K562 (cell line): ENCODE results near the gene SPTBN4. TPM values are rescaled to one million over a fixed set of nuclear protein-coding genes. Genes with fewer than 3 reads are reported as not detected.

ENCODE experiments used
- CC2D1A ChIP-seq: fragments of 450-650 bp; IDR thresholded peaks from 2 replicates; pipeline ENCODE4 v1.6.1; 2017; ENCODE audit warnings: mild to moderate bottlenecking
- FOXP1 ChIP-seq: sonication (generic); formaldehyde crosslinking; IDR thresholded peaks from 2 replicates; pipeline ENCODE4 v1.8.0; 2022; ENCODE audit warnings: mild to moderate bottlenecking, missing genetic modification reagents
- HMG20B ChIP-seq: fragments of 250-450 bp; sonication (Bioruptor Pico); IDR thresholded peaks from 2 replicates; pipeline ENCODE4 v1.5.0; 2021; ENCODE audit warnings: mild to moderate bottlenecking
- HMGN3 ChIP-seq: IDR thresholded peaks from 2 replicates; pipeline ENCODE4 v1.6.1; 2011; ENCODE audit warnings: borderline replicate concordance, low read depth, mild to moderate bottlenecking, mixed read lengths, low read length; ENCODE audit not compliant: insufficient read length; ENCODE audit errors: extremely low read depth
- MCM7 ChIP-seq, 2 experiments: fragments of 450-650 bp; IDR thresholded peaks; 2 replicates each; pipeline ENCODE4 v1.6.1; 2016 to 2018
- MEIS2 ChIP-seq: fragments of 450-650 bp; IDR thresholded peaks from 2 replicates; pipeline ENCODE4 v1.6.1; 2014; ENCODE audit warnings: mild to moderate bottlenecking; ENCODE audit not compliant: partially characterized antibody
- NFYB ChIP-seq: IDR thresholded peaks from 2 replicates; pipeline ENCODE4 v1.6.1; 2011; ENCODE audit warnings: mild to moderate bottlenecking, moderate library complexity; ENCODE audit not compliant: insufficient read length; ENCODE audit errors: extremely low read depth
- RHOXF2B ChIP-seq: fragments of 250-450 bp; sonication (Bioruptor Pico); conservative IDR thresholded peaks from 2 replicates; pipeline ENCODE4 v1.5.1; 2021
- SMARCA4 ChIP-seq: fragments of 450-650 bp; IDR thresholded peaks from 2 replicates; pipeline ENCODE4 v1.6.1; 2016
- TBP ChIP-seq: optimal IDR thresholded peaks from 2 replicates; pipeline ENCODE3; 2011; ENCODE audit warnings: low read depth, low read length, improper control_type of control experiment
- TGIF2 ChIP-seq: sonication (generic); formaldehyde crosslinking; IDR thresholded peaks from 2 replicates; pipeline ENCODE4 v1.8.1; 2022; ENCODE audit warnings: mild to moderate bottlenecking, missing genetic modification reagents, moderate library complexity
- ZBTB1 ChIP-seq: sonication (generic); formaldehyde crosslinking; IDR thresholded peaks from 2 replicates; pipeline ENCODE4 v1.8.1; 2023; ENCODE audit warnings: missing genetic modification reagents, low read depth, mild to moderate bottlenecking, borderline replicate concordance
- polyA plus RNA-seq, 8 experiments: library from polyadenylated mRNA; depleted of rRNA in 4 of 8; stranded (reverse) in 5 of 8; unstranded in 3 of 8; fragments of >200 nt; fragmentation: Nextera tagmentation in 2 of 8; fragmentation: Illumina TruSeq in 1 of 8; extraction: Ambion mirVana in 2 of 8; extraction: Trizol in 1 of 8; gene quantifications; 2 replicates each; pipeline versions ENCODE4 v1.2.1 to v1.2.3, GENCODE V29; 2011 to 2014; ENCODE audit warnings: inconsistent platforms in 1 of 8, missing spikeins in 1 of 8
- total RNA-seq, 7 experiments: library from RNA; depleted of rRNA in 6 of 7; stranded (reverse); fragments of >200 nt in 6 of 7; fragmentation: Illumina TruSeq in 2 of 7; extraction: Trizol in 2 of 7; gene quantifications; 2 replicates each; pipeline versions ENCODE4 v1.2.1 to v1.2.3, GENCODE V29; 2011 to 2021; ENCODE audit warnings: low replicate concordance in 1 of 7
- TF ChIP-seq, protein P1 (sequence below): fragments of 450-650 bp; IDR thresholded peaks from 2 replicates; pipeline ENCODE4 v1.6.1; 2016; ENCODE audit warnings: low read depth
- TF ChIP-seq, protein P2 (sequence below): sonication (generic); formaldehyde crosslinking; IDR thresholded peaks from 2 replicates; pipeline ENCODE4 v1.9.0; 2022; ENCODE audit warnings: mild to moderate bottlenecking, missing genetic modification reagents
- TF ChIP-seq, protein P3 (sequence below): fragments of 250-450 bp; sonication (Bioruptor Pico); IDR thresholded peaks from 2 replicates; pipeline ENCODE4 v1.8.0; 2021; ENCODE audit warnings: mild to moderate bottlenecking, moderate library complexity
- TF ChIP-seq, protein P4 (sequence below): IDR thresholded peaks from 3 replicates; pipeline ENCODE4 v1.6.1; 2011; ENCODE audit warnings: borderline replicate concordance, mild to moderate bottlenecking; ENCODE audit not compliant: insufficient read length, insufficient read depth

The SPTBN4 gene
- total and polyA plus RNA-seq, 9 of the 15 experiments (the other 6 are each of a cell fraction or from before 2014, with no cell fraction given) = 0.01 to 1.5 (median 0.86) TPM

DNA sequence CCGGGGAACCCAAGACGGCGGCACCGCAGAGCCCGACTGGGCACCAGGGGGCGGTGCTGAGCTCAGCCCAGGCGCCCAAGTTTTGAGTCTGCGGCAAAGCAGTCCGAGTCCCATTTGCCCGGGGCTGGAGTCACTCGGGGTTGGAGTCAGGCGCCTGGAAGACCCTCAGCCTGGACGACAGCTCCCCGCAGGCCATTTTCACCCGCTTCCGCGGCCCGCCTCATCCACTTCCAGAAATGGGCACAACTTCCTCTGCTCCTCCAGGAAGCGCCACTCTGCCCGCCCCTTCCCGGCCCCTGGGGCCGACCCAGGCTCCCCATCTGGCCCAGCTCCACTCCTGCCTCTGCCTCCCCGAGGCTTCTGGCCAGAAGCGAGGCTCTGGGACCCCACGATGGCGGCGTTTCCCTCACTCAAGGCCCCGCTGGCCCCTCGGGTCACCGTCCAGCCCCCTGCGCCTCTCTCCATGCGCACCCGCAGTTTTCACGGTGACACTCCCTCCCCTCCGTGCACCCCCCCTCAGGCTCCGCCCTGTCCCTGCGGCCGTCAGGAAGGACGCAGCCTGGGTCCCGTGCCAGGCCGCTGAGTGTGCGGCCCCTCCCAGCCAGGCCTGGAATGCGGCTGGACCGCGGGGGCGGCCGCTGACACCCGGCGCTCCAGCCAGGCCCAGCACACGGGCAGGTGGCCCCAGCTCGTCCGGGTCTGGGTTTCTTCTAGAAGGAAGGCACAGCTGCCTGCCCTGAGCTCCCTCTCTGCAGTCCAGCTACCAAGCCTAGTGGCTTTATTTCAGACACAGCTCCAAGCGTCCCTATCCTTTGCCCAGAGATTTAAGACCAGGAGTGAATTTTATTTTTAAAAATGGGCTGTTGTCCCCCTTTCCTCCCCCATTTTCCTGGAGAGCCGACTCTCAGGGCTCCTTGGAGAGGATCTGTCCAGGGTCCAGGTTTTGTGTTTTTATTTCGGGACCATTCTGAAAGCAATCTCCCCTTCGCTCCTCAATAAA lies 45.7 kb upstream of the SPTBN4 start (continued):
- TF ChIP-seq HMG20B (CRISPR knock-in tag) (no peak), RHOXF2B (CRISPR knock-in tag) (0 out of 2 replicates have a peak, but pooled peaks have one; percentile 70), MCM7 (IDR thresholded peaks at IDR 0.05) (no peak), TGIF2 (CRISPR knock-in tag) (peak; percentile 72; the same call in 1 of the 2 replicates), ZBTB1 (peak; percentile 80; the same call in 1 of the 2 replicates), SMARCA4 (no peak), TBP (peak; percentile 75), HMGN3 (peak; percentile 92), MEIS2 (peak; percentile 60), CC2D1A (peak; percentile 79), FOXP1 (CRISPR knock-in tag) (no peak), NFYB (no peak)
- TF ChIP-seq, protein P1, sequence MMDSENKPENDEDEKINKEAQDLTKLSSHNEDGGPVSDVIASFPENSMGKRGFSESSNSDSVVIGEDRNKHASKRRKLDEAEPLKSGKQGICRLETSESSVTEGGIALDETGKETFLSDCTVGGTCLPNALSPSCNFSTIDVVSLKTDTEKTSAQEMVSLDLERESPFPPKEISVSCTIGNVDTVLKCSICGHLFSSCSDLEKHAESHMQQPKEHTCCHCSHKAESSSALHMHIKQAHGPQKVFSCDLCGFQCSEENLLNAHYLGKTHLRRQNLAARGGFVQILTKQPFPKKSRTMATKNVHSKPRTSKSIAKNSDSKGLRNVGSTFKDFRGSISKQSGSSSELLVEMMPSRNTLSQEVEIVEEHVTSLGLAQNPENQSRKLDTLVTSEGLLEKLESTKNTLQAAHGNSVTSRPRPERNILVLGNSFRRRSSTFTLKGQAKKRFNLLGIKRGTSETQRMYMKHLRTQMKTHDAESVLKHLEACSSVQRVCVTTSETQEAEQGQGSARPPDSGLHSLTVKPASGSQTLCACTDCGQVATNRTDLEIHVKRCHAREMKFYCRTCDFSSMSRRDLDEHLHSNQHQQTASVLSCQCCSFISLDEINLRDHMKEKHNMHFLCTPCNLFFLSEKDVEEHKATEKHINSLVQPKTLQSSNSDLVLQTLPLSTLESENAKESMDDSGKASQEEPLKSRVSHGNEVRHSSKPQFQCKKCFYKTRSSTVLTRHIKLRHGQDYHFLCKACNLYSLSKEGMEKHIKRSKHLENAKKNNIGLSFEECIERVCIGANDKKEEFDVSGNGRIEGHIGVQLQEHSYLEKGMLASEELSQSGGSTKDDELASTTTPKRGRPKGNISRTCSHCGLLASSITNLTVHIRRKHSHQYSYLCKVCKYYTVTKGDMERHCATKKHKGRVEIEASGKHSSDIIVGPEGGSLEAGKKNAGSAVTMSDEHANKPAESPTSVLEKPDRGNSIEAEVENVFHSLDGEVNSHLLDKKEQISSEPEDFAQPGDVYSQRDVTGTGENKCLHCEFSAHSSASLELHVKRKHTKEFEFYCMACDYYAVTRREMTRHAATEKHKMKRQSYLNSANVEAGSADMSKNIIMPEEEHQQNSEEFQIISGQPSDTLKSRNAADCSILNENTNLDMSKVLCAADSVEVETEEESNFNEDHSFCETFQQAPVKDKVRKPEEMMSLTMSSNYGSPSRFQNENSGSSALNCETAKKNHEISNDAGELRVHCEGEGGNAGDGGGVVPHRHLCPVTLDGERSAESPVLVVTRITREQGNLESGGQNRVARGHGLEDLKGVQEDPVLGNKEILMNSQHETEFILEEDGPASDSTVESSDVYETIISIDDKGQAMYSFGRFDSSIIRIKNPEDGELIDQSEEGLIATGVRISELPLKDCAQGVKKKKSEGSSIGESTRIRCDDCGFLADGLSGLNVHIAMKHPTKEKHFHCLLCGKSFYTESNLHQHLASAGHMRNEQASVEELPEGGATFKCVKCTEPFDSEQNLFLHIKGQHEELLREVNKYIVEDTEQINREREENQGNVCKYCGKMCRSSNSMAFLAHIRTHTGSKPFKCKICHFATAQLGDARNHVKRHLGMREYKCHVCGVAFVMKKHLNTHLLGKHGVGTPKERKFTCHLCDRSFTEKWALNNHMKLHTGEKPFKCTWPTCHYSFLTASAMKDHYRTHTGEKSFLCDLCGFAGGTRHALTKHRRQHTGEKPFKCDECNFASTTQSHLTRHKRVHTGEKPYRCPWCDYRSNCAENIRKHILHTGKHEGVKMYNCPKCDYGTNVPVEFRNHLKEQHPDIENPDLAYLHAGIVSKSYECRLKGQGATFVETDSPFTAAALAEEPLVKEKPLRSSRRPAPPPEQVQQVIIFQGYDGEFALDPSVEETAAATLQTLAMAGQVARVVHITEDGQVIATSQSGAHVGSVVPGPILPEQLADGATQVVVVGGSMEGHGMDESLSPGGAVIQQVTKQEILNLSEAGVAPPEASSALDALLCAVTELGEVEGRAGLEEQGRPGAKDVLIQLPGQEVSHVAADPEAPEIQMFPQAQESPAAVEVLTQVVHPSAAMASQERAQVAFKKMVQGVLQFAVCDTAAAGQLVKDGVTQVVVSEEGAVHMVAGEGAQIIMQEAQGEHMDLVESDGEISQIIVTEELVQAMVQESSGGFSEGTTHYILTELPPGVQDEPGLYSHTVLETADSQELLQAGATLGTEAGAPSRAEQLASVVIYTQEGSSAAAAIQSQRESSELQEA = no peak
- TF ChIP-seq, protein P2, sequence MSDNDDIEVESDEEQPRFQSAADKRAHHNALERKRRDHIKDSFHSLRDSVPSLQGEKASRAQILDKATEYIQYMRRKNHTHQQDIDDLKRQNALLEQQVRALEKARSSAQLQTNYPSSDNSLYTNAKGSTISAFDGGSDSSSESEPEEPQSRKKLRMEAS = peak; percentile 82
- TF ChIP-seq, protein P3, sequence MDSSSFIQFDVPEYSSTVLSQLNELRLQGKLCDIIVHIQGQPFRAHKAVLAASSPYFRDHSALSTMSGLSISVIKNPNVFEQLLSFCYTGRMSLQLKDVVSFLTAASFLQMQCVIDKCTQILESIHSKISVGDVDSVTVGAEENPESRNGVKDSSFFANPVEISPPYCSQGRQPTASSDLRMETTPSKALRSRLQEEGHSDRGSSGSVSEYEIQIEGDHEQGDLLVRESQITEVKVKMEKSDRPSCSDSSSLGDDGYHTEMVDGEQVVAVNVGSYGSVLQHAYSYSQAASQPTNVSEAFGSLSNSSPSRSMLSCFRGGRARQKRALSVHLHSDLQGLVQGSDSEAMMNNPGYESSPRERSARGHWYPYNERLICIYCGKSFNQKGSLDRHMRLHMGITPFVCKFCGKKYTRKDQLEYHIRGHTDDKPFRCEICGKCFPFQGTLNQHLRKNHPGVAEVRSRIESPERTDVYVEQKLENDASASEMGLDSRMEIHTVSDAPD = no peak
- TF ChIP-seq, protein P4, sequence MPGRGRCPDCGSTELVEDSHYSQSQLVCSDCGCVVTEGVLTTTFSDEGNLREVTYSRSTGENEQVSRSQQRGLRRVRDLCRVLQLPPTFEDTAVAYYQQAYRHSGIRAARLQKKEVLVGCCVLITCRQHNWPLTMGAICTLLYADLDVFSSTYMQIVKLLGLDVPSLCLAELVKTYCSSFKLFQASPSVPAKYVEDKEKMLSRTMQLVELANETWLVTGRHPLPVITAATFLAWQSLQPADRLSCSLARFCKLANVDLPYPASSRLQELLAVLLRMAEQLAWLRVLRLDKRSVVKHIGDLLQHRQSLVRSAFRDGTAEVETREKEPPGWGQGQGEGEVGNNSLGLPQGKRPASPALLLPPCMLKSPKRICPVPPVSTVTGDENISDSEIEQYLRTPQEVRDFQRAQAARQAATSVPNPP = no peak
